GM12878 (cell line): Measurements from ENCODE around the gene MYO15A. TPM values are rescaled to one million over a fixed set of nuclear protein-coding genes. Genes with fewer than 3 reads are reported as not detected.

Source experiments
- CREB1 ChIP-seq: IDR thresholded peaks from 2 replicates; pipeline ENCODE4 v1.6.1; 2012; ENCODE audit warnings: low read depth, mild to moderate bottlenecking, inconsistent platforms
- EGR1 ChIP-seq, 2 experiments: IDR thresholded peaks; 1 replicate in 1 of 2; 2 replicates in 1 of 2; pipeline ENCODE4 v1.6.1; 2011 to 2012; ENCODE audit warnings: low read depth in 2 of 2, low read length in 2 of 2, borderline replicate concordance in 1 of 2, mild to moderate bottlenecking in 1 of 2, moderate library complexity in 1 of 2
- IRF4 ChIP-seq: IDR thresholded peaks from 2 replicates; pipeline ENCODE4 v1.6.1; 2011; ENCODE audit warnings: low read depth, low read length
- NRF1 ChIP-seq: conservative IDR thresholded peaks from 2 replicates; pipeline ENCODE4 v1.6.1; 2011; ENCODE audit warnings: mild to moderate bottlenecking, low read depth, low read length, improper control_type of control experiment
- SPI1 ChIP-seq: IDR thresholded peaks from 2 replicates; pipeline ENCODE4 v1.6.1; 2011; ENCODE audit warnings: low read depth, mild to moderate bottlenecking, low read length, moderate library complexity, borderline replicate concordance; ENCODE audit not compliant: insufficient read depth
- SRF ChIP-seq, 2 experiments: IDR thresholded peaks; 2 replicates each; pipeline ENCODE4 v1.6.1; 2011; ENCODE audit warnings: low read depth in 2 of 2, low read length in 2 of 2, mild to moderate bottlenecking in 1 of 2, moderate library complexity in 1 of 2
- polyA plus RNA-seq, 11 experiments: library from polyadenylated mRNA; depleted of rRNA in 4 of 11; unstranded in 6 of 11; stranded (reverse) in 5 of 11; fragments of >200 nt; fragmentation: Nextera tagmentation in 4 of 11; fragmentation: Illumina TruSeq in 1 of 11; extraction: Ambion mirVana in 4 of 11; extraction: Trizol in 1 of 11; gene quantifications; 1 replicate in 1 of 11; 2 replicates in 10 of 11; pipeline versions ENCODE4 v1.2.1 to v1.2.3, GENCODE V29; 2011 to 2016; ENCODE audit warnings: inconsistent platforms in 2 of 11, missing spikeins in 2 of 11, low read depth in 1 of 11
- total RNA-seq, 4 experiments: library from RNA; depleted of rRNA in 3 of 4; stranded (reverse); fragments of >200 nt in 3 of 4; fragmentation: Illumina TruSeq in 1 of 4; extraction: Trizol in 1 of 4; gene quantifications; 2 replicates each; pipeline versions ENCODE4 v1.2.1 to v1.2.3, GENCODE V29; 2013 to 2021
- TF ChIP-seq, protein P1 (sequence below): fragments of 450-650 bp; IDR thresholded peaks from 2 replicates; pipeline ENCODE4 v1.6.1; 2018; ENCODE audit warnings: mild to moderate bottlenecking, low read depth, moderate library complexity; ENCODE audit not compliant: partially characterized antibody
- TF ChIP-seq, protein P2 (sequence below): IDR thresholded peaks from 2 replicates; pipeline ENCODE4 v1.6.1; 2012; ENCODE audit warnings: low read depth, low read length, improper control_type of control experiment
- TF ChIP-seq, protein P3 (sequence below): IDR thresholded peaks from 2 replicates; pipeline ENCODE4 v1.6.1; 2012; ENCODE audit warnings: low read length, inconsistent platforms

The MYO15A gene
- total and polyA plus RNA-seq, 10 of the 15 experiments (the other 5 are each of a cell fraction or from before 2014, with no cell fraction given), result 0.03 to 0.77 (median 0.21) TPM; not detected in 4

DNA sequence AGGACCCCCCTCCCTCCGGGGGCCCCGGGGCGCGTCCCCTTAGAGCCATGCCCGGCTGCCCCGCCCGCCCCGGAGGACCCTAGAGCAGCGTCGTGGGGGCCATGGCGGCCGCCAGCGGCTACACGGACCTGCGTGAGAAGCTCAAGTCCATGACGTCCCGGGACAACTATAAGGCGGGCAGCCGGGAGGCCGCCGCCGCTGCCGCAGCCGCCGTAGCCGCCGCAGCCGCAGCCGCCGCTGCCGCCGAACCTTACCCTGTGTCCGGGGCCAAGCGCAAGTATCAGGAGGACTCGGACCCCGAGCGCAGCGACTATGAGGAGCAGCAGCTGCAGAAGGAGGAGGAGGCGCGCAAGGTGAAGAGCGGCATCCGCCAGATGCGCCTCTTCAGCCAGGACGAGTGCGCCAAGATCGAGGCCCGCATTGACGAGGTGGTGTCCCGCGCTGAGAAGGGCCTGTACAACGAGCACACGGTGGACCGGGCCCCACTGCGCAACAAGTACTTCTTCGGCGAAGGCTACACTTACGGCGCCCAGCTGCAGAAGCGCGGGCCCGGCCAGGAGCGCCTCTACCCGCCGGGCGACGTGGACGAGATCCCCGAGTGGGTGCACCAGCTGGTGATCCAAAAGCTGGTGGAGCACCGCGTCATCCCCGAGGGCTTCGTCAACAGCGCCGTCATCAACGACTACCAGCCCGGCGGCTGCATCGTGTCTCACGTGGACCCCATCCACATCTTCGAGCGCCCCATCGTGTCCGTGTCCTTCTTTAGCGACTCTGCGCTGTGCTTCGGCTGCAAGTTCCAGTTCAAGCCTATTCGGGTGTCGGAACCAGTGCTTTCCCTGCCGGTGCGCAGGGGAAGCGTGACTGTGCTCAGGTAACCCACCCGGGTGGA is 75.8 kb downstream of the MYO15A start (continued):
- TF ChIP-seq, protein P1, sequence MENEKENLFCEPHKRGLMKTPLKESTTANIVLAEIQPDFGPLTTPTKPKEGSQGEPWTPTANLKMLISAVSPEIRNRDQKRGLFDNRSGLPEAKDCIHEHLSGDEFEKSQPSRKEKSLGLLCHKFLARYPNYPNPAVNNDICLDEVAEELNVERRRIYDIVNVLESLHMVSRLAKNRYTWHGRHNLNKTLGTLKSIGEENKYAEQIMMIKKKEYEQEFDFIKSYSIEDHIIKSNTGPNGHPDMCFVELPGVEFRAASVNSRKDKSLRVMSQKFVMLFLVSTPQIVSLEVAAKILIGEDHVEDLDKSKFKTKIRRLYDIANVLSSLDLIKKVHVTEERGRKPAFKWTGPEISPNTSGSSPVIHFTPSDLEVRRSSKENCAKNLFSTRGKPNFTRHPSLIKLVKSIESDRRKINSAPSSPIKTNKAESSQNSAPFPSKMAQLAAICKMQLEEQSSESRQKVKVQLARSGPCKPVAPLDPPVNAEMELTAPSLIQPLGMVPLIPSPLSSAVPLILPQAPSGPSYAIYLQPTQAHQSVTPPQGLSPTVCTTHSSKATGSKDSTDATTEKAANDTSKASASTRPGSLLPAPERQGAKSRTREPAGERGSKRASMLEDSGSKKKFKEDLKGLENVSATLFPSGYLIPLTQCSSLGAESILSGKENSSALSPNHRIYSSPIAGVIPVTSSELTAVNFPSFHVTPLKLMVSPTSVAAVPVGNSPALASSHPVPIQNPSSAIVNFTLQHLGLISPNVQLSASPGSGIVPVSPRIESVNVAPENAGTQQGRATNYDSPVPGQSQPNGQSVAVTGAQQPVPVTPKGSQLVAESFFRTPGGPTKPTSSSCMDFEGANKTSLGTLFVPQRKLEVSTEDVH, result no peak
- TF ChIP-seq EGR1 (IDR thresholded peaks at IDR 0.05; ENCODE audit: borderline replicate concordance in 1 of 2, low read depth in 2 of 2, low read length in 2 of 2) (no peak), CREB1 (peak; percentile 90), IRF4 (0 out of 2 replicates have a peak, but pooled peaks have one; percentile 20), NRF1 (no peak), SPI1 (no peak), SRF (IDR thresholded peaks at IDR 0.05; ENCODE audit: low read depth in 2 of 2, low read length in 2 of 2) (no peak)
- TF ChIP-seq, protein P2, sequence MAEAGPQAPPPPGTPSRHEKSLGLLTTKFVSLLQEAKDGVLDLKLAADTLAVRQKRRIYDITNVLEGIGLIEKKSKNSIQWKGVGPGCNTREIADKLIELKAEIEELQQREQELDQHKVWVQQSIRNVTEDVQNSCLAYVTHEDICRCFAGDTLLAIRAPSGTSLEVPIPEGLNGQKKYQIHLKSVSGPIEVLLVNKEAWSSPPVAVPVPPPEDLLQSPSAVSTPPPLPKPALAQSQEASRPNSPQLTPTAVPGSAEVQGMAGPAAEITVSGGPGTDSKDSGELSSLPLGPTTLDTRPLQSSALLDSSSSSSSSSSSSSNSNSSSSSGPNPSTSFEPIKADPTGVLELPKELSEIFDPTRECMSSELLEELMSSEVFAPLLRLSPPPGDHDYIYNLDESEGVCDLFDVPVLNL, result no peak
- TF ChIP-seq, protein P3, sequence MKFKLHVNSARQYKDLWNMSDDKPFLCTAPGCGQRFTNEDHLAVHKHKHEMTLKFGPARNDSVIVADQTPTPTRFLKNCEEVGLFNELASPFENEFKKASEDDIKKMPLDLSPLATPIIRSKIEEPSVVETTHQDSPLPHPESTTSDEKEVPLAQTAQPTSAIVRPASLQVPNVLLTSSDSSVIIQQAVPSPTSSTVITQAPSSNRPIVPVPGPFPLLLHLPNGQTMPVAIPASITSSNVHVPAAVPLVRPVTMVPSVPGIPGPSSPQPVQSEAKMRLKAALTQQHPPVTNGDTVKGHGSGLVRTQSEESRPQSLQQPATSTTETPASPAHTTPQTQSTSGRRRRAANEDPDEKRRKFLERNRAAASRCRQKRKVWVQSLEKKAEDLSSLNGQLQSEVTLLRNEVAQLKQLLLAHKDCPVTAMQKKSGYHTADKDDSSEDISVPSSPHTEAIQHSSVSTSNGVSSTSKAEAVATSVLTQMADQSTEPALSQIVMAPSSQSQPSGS, result no peak
- TF ChIP-seq, all 136 proteins: peak for 11
